Gastroesophageal sphincter (tissue), 3 donors: Measurements from ENCODE around the gene MACROD2.

Experiments
- EP300 ChIP-seq: sonication (generic); formaldehyde crosslinking; IDR thresholded peaks from one replicate; pipeline ENCODE4 v1.6.1; 2017; ENCODE audit warnings: antibody characterized with exemption, mild to moderate bottlenecking
- POLR2A ChIP-seq, 2 donors: fragments of 450-650 bp; IDR thresholded peaks; one replicate each; pipeline ENCODE4 v1.6.1; 2017; ENCODE audit warnings: antibody characterized with exemption in 2 of 2, mild to moderate bottlenecking in 2 of 2, moderate library complexity in 1 of 2
- POLR2AphosphoS5 ChIP-seq: sonication (generic); formaldehyde crosslinking; IDR thresholded peaks from one replicate; pipeline ENCODE4 v1.6.1; 2017; ENCODE audit warnings: antibody characterized with exemption
- TF ChIP-seq, protein P1 (sequence below), 4 experiments: fragments of 200-600 bp in 2 of 4; fragments of 450-650 bp in 2 of 4; sonication (generic) in 1 of 4; IDR thresholded peaks; one replicate each; pipeline ENCODE4 v1.5.1; 2017 to 2019; ENCODE audit warnings: antibody characterized with exemption in 4 of 4, mild to moderate bottlenecking in 2 of 4, moderate library complexity in 2 of 4

DNA sequence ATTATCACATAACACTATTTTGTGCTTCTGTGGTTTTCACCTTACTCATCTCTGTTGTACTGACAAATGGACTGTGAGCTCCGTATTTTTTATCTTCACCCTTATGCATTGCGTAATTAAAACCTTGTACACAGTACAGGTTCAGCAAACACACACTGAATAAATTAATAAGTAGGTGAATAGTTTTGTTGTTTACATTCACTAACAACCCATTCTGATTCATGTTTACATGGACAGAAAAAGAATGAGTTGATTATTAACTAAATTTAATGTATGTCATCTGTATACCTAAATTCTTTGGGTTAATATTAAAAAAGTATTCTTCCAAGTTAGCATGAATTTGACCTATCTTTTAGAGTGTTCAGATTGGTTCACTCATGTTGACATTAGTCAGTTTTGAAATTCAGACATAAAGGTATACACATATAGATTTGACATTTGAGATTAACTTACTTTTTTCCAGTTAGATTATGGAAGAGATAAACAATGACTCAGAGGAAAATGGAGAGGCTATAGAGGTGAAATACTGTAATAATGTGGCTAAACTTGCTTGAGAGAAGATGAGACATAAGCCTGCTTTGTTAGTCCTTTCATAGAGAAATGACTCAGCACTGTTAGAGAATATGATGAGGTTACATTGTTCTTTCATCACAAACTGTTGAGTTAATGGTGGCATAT lies 883.8 kb downstream of the MACROD2 start:
- TF ChIP-seq, protein P1, sequence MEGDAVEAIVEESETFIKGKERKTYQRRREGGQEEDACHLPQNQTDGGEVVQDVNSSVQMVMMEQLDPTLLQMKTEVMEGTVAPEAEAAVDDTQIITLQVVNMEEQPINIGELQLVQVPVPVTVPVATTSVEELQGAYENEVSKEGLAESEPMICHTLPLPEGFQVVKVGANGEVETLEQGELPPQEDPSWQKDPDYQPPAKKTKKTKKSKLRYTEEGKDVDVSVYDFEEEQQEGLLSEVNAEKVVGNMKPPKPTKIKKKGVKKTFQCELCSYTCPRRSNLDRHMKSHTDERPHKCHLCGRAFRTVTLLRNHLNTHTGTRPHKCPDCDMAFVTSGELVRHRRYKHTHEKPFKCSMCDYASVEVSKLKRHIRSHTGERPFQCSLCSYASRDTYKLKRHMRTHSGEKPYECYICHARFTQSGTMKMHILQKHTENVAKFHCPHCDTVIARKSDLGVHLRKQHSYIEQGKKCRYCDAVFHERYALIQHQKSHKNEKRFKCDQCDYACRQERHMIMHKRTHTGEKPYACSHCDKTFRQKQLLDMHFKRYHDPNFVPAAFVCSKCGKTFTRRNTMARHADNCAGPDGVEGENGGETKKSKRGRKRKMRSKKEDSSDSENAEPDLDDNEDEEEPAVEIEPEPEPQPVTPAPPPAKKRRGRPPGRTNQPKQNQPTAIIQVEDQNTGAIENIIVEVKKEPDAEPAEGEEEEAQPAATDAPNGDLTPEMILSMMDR (IDR thresholded peaks at IDR 0.05), result no peak
- TF ChIP-seq POLR2A (IDR thresholded peaks at IDR 0.05), result no peak
- no peak for TF ChIP-seq EP300
- TF ChIP-seq POLR2AphosphoS5, result no peak
